ENCODE measurements around the gene CFAP68.
"Not testable (repeated sequence)": the region's sequence is repeated elsewhere in the genome, so short reads cannot be mapped to it uniquely, and the experiment has no call there.

CFAP68 gene

GRCh38 chr11:111870886-111871692 lies 8.3 kb upstream of the CFAP68 start, which contains the start of gene ALG9:
ALG9 (minus strand) TSS chr11:111871581; CDS start chr11:111871482, 99 bp downstream.
- no peak for DNase-seq

GRCh38 chr11:111871693-111872161 lies 7.6 kb upstream of the CFAP68 start:
- DNase-seq, result no peak

- no peak for DNase-seq
These were observed 924 bp upstream of the CFAP68 start for GRCh38 chr11:111878385-111878848.

GRCh38 chr11:111879637-111879960 lies 258 bp downstream of the CFAP68 start:
- no peak for DNase-seq

GRCh38 chr11:111882202-111882601 lies 2.9 kb downstream of the CFAP68 start:
- DNase-seq, result no peak

GRCh38 chr11:111885053-111885452 lies 5.7 kb downstream of the CFAP68 start:
- DNase-seq, result not testable (repeated sequence)

- DNase-seq, result no peak
These were observed 6.7 kb downstream of the CFAP68 start for GRCh38 chr11:111886032-111886431.

- DNase-seq, result no peak
These were observed 7.5 kb downstream of the CFAP68 start for GRCh38 chr11:111886844-111887243.

- no peak for DNase-seq
These were observed 26.1 kb downstream of the CFAP68 start for GRCh38 chr11:111905411-111905810.

- DNase-seq, result no peak
These were observed 27.3 kb downstream of the CFAP68 start for GRCh38 chr11:111906680-111907079.

- no peak for DNase-seq
These were observed 29.4 kb downstream of the CFAP68 start for GRCh38 chr11:111908639-111909305.

- DNase-seq, result no peak
These were observed 30.0 kb downstream of the CFAP68 start for GRCh38 chr11:111909378-111909777.

- no peak for DNase-seq
These were observed 31.6 kb downstream of the CFAP68 start for GRCh38 chr11:111910676-111911562.

GRCh38 chr11:111911563-111912401 lies 32.4 kb downstream of the CFAP68 start, which contains the start of gene CRYAB:
CRYAB (minus strand) TSS chr11:111911770; CDS start chr11:111911724, 46 bp downstream.
- peak; percentile 25 for DNase-seq

- DNase-seq, result no peak
These were observed 33.2 kb downstream of the CFAP68 start, which contains the start of gene HSPB2 for GRCh38 chr11:111912535-111912934. HSPB2 (plus strand) TSS chr11:111912734; CDS start chr11:111912830, 96 bp downstream.

GRCh38 chr11:111913031-111913861 lies 33.9 kb downstream of the CFAP68 start:
- no peak for DNase-seq

GRCh38 chr11:111913997-111914396 lies 34.7 kb downstream of the CFAP68 start:
- no peak for DNase-seq

GRCh38 chr11:111916768-111917167 lies 37.4 kb downstream of the CFAP68 start:
- DNase-seq, result no peak

GRCh38 chr11:111917312-111917711 lies 38.0 kb downstream of the CFAP68 start:
- DNase-seq, result no peak

- no peak for DNase-seq
These were observed 38.4 kb downstream of the CFAP68 start for GRCh38 chr11:111917788-111918187.
